ENCODE results near the gene MAP6. TPM values are rescaled to one million over a fixed set of nuclear protein-coding genes. Genes with fewer than 3 reads are reported as not detected.

Gene MAP6
- total and polyA plus RNA-seq, 2 of the 13 experiments (the other 11 are each of a cell fraction or from before 2014, with no cell fraction given) = 0.04 TPM; not detected in 1

GRCh38 chr11:75562048-75562835 is 106.6 kb downstream of the MAP6 start, which contains the start of gene SERPINH1 (continued):
- TF ChIP-seq ZNF639 (CRISPR knock-in tag; conservative IDR thresholded peaks at IDR 0.05) (no peak), ZNF574 (CRISPR knock-in tag; IDR thresholded peaks at IDR 0.05) (no peak; the same call in 1 of the 2 replicates), BRCA1 (CRISPR knock-in tag; IDR thresholded peaks at IDR 0.05) (no peak), ZNF850 (CRISPR knock-in tag; conservative IDR thresholded peaks at IDR 0.05) (no peak), IRF2 (CRISPR knock-in tag; IDR thresholded peaks at IDR 0.05) (peak; percentile 20; the same call in 1 of the 2 replicates), BRD4 (CRISPR knock-in tag; IDR thresholded peaks at IDR 0.05) (peak; percentile 55; the same call in 1 of the 2 replicates), ZNF136 (CRISPR knock-in tag; IDR thresholded peaks at IDR 0.05; ENCODE audit: low read depth) (no peak), ZNF607 (CRISPR knock-in tag; IDR thresholded peaks at IDR 0.05; ENCODE audit: borderline replicate concordance) (0 out of 2 replicates have a peak, but pooled peaks have one; percentile 68), ZNF121 (CRISPR knock-in tag; IDR thresholded peaks at IDR 0.05) (no peak), CHCHD3 (CRISPR knock-in tag; IDR thresholded peaks at IDR 0.05) (no peak), ZNF7 (CRISPR knock-in tag; IDR thresholded peaks at IDR 0.05) (no peak), POLR2G (IDR thresholded peaks at IDR 0.05; ENCODE audit: low read depth, low read length) (peak; percentile 93), NONO (IDR thresholded peaks at IDR 0.05) (no peak), NONO (CRISPR knock-in tag; conservative IDR thresholded peaks at IDR 0.05) (no peak), ZNF335 (CRISPR knock-in tag; IDR thresholded peaks at IDR 0.05) (no peak), MEIS2 (CRISPR knock-in tag; IDR thresholded peaks at IDR 0.05) (no peak), GFI1 (CRISPR knock-in tag; IDR thresholded peaks at IDR 0.05; ENCODE audit: borderline replicate concordance) (no peak), FOXO1 (CRISPR knock-in tag; IDR thresholded peaks at IDR 0.05) (no peak), REXO4 (CRISPR knock-in tag; IDR thresholded peaks at IDR 0.05; ENCODE audit: borderline replicate concordance) (no peak; the same call in 1 of the 2 replicates), ZNF678 (CRISPR knock-in tag; IDR thresholded peaks at IDR 0.05) (no peak), ZNF552 (CRISPR knock-in tag; IDR thresholded peaks at IDR 0.05; ENCODE audit: borderline replicate concordance) (0 out of 2 replicates have a peak, but pooled peaks have one; percentile 9), NAIF1 (CRISPR knock-in tag; IDR thresholded peaks at IDR 0.05; ENCODE audit: borderline replicate concordance) (no peak)
- TF ChIP-seq, protein P1, sequence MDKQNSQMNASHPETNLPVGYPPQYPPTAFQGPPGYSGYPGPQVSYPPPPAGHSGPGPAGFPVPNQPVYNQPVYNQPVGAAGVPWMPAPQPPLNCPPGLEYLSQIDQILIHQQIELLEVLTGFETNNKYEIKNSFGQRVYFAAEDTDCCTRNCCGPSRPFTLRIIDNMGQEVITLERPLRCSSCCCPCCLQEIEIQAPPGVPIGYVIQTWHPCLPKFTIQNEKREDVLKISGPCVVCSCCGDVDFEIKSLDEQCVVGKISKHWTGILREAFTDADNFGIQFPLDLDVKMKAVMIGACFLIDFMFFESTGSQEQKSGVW (CRISPR knock-in tag; IDR thresholded peaks at IDR 0.05; ENCODE audit: borderline replicate concordance) = no peak
- TF ChIP-seq, protein P2, sequence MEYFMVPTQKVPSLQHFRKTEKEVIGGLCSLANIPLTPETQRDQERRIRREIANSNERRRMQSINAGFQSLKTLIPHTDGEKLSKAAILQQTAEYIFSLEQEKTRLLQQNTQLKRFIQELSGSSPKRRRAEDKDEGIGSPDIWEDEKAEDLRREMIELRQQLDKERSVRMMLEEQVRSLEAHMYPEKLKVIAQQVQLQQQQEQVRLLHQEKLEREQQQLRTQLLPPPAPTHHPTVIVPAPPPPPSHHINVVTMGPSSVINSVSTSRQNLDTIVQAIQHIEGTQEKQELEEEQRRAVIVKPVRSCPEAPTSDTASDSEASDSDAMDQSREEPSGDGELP (IDR thresholded peaks at IDR 0.05; ENCODE audit: borderline replicate concordance, low read depth) = no peak; the same call in 1 of the 2 replicates
